Adipose tissue (tissue), 3 donors: ENCODE data around the gene YIF1A. TPM values are rescaled to one million over a fixed set of nuclear protein-coding genes. Genes with fewer than 3 reads are reported as not detected.

Experiments
- H3K27ac ChIP-seq: one replicate; pipeline ENCODE4 v1.5.1; 2013; ENCODE audit warnings: low read depth, low read length
- WGBS, 3 donors: extraction: QIAGEN DNeasy Blood & Tissue Kit; methylation state at CpG; one replicate each; pipeline ENCODE4 v1.1.7; 2013; 5-methylcytosine and 5-hydroxymethylcytosine counted together
- polyA plus RNA-seq, 3 donors: library from polyadenylated mRNA; stranded (reverse); fragments of 200-250 nt; gene quantifications; one replicate each; pipeline ENCODE4 v1.2.3, GENCODE V29; 2013
- donor health status: healthy with polysubstance abuse.
- donor health status: Bipolar disorder and iron deficiency.
- donor health status: healthy.

The YIF1A gene
- polyA plus RNA-seq, 3 donors = 62.9 to 84.3 (median 78.5) TPM

DNA sequence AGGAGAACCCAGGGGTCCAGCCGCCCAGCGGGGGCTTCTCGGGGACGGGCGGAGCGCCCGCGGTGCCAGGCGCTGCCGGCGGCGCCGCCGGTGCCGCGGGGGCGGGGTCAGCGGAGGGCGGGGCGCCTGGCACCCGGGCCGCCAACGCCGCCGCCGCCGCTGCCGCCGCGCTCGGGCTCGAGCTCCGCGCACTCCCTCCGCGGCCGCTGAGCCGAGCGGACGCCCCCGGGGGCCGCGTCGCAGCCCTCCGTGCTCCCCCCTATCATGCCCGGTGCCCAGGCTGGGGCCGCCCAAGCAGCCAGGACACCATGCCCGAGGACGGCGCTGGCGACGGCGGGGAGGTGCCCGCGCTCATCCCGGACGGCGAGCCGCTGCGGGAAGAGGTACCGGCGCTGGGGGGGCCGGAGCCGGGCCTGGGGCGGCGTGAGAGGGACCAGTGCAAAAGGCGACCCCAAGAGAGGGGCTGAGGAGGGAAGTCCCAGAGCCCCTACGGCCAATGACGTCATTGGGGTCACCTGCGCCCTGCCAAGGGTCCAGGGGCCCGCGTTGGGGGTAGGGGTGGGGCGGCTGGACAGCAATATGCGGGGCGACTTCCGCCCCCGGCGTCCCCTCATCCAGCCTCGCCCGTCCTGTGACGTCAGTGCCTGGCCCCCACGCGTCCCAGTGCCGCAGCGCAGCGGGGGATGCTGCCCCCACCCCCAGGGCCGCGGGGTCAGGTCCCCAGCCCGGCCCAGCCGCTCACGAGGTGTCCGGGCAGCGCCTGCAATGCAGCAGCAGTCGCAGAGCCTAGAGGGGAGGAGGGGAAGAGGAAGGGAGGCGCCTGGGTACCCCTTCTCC, 3.0 kb upstream of the YIF1A start, which contains the start of gene TMEM151A:
TSS of gene TMEM151A (plus strand) at position 189 of the 837 bp plus-strand sequence. CDS start at position 309, 120 bp downstream.
- WGBS, 3 donors = 1 to 2% (median 2%) methylated on average over 60 to 95 of the region's 95 CpGs

DNA sequence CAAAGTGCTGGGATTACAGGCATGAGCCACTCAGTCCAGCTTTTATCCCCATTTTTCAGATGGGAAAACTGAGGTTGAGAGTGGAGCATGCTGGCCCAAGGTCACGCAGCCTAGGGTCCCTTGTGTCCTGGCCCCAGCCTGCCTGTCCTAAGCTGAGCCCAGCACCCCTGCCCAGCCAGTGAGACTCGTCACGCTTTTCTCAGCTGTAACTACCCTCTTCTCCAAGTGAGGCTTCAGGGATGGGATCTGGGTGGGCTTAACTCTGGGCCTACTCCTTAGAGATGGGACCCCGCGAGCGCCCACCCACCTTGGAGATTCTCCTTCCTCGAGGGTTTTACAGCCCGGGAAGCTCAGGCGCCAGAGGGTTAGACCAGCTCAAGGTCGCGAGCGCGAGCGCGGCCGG, 2.4 kb upstream of the YIF1A start:
- no peak overlapping the region for H3K27ac ChIP-seq
- 12 to 17% (median 17%) methylated on average over 16 of the region's 16 CpGs for WGBS, 3 donors

More for the DNA sequence above, 3.0 kb upstream of the YIF1A start, which contains the start of gene TMEM151A:
- H3K27ac ChIP-seq = no peak within 1 kb of the TSS

DNA sequence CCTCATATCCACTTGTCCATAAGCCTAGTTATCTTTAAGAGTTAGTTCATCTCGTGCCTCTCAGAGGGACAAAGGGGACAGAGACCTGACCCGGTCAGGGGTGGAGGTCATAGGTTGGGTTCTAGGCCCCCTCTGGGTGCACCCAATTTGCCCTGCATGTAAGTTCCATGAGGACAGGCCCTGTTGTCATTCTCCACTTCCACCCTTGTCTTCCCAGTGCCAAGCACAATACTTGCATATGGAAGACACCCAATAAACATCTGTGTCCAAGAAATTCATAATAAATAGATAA, 1.3 kb upstream of the YIF1A start:
- no peak overlapping the region for H3K27ac ChIP-seq
- WGBS, 3 donors = 73 to 85% (median 75%) methylated on average over 2 of the region's 2 CpGs

- no peak overlapping the region for H3K27ac ChIP-seq
- WGBS, 3 donors = 9 to 11% (median 11%) methylated on average over 33 to 36 of the region's 36 CpGs
Measured at GRCh38 chr11:66289548-66290329, 796 bp upstream of the YIF1A start.

DNA sequence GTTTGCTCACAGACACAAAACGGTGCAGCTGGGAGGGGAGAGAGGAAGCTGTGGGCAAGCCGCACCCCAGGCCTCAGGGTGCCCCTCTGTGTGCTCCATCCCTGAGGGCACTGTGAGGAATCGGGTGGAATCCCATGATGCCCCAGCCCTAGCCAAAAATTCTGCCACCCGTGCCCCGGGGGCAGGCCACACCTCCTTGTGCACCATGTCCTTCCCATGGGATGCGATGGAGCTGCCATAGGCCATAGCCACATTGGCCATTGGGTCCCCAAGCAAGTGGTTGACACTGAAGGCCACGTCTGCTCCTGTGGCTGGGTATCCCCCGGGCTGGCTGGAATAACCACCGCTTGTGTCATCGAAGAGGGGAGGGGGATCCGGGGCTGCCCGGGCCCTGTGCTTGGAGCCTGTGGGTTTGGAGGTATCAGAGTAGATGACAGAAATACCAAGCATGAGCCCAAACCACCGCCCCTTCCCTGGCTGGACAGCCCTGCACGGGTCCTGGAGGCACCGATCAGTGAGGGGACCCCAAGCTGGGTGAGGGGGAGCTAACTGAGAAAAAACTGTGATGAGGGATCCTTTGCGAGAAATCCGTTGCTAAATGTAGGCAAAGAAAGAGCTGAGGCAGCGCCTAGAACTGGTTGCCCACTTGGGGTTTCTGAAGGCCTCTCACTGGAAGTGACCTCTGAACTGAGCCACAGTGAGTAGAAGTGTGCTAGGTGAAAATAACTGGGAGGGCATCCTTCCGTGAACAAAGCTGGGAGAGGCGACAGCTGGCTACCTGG, 863 bp downstream of the YIF1A start:
- H3K27ac ChIP-seq = no peak overlapping the region
- WGBS, 3 donors = 29 to 37% (median 35%) methylated on average over 19 to 20 of the region's 20 CpGs

DNA sequence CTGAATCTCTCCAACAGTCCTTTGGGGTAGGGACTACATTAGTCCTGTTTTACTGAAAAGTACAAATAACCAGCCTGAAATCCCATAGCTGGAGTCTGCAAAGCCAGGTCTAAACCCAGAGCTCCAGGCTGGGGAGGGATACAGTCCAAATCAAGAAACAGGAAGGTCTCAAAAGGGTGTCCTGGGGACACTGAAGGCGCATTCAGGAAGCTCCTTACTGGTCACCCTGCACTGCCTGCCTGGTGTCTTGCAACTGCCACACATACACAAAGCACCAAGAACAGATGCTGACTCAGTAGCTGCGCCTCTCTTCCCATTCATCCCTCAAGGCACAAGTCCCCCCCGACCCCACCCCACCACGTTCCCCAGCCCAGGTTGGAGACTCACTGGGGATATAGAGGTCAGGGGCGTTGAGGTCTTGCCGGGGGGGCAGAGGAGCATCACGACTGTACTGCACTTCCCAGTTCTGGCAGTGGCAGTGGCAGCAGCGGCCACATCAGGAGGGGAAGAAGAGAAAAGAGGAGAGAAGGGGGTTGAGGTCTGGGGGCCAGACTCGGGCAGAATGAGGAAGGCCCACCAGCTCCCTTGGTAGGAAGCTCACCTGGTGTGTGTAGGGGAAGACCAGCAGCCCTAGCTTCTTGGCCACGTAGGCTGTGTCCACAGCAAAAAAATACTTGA, 1.6 kb downstream of the YIF1A start:
- 55 to 69% (median 59%) methylated on average over 10 of the region's 10 CpGs for WGBS, 3 donors
- no peak overlapping the region for H3K27ac ChIP-seq

GRCh38 chr11:66286699-66287098, 2.2 kb downstream of the YIF1A start:
- 84 to 85% (median 85%) methylated on average over 5 of the region's 5 CpGs for WGBS, 3 donors
- H3K27ac ChIP-seq = no peak overlapping the region

DNA sequence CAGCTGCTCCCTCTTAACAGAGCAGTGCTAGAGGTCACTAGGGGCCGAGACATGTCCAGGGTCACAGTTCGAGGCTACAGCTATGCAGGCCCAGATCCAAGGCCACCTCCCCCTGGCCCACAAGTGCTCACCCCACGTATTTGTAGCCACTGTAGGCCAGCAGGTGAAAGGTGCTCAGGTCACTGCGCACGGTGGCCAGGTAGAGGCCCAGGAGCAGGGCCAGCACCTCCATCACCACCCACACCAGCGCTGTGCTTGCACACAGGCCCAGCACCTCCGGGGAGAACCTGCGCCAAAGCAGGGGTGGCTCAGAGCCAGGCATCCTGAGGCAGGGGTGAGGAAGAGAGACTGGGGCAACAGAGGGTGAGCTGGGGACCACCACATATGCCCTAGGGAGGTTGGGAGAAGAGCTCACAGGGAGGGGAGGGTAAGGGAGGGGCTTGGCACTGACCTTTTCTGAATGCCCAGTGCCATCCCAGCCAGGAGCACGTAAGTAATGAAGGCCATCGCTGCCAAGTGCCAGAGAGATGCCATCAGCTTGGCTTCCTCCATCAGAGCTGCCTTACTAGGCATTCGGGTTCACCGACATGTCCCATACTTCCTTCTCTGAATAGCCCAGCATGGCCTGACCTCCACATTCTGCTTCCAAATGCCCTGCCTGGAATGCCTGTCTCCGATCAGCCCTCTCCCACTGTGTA, 3.5 kb downstream of the YIF1A start:
- 82 to 91% (median 84%) methylated on average over 13 of the region's 13 CpGs for WGBS, 3 donors
- H3K27ac ChIP-seq = no peak overlapping the region

GRCh38 chr11:66284526-66285078, 4.3 kb downstream of the YIF1A start:
- H3K27ac ChIP-seq = no peak overlapping the region
- WGBS, 3 donors = 92 to 95% (median 94%) methylated on average over 15 to 16 of the region's 16 CpGs

DNA sequence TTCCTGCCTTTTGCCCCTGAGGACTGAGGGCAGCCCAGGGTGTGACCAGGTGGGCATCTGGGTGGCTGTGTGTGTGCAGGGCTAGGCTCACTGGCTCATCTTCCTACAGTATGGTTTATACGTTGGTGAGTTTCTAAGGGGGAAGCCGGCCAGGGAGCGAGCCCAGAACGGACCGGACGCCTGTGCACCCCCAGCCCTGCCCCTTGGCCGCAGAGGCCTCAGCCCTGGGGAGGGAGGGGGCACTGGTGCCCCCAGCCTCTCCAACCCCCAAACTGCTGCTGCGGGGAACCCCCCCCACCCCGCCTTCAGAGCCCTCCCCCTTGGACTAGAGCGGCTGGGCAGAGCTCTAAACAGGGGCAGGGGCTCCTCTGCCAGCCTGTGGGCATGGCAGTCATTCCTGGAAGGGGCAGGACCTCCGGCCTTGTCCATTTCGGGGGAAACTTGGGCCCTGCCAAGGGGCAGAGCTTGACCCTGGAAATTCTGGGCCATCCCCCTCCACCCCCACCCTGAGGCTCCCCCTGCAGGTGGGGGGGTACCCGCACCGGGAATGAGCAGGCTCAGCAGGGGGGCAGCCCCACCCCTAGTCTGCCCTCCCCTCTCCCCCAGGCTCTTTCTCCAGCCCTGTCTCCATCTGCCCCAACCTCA, 5.4 kb downstream of the YIF1A start:
- H3K27ac ChIP-seq = no peak overlapping the region
- WGBS, 3 donors = 79 to 83% (median 82%) methylated on average over 13 to 14 of the region's 14 CpGs

- no peak overlapping the region for H3K27ac ChIP-seq
- 15 to 16% (median 15%) methylated on average over 33 to 35 of the region's 35 CpGs for WGBS, 3 donors
Measured at GRCh38 chr11:66282468-66283455, 6.2 kb downstream of the YIF1A start.

GRCh38 chr11:66281776-66282467, 7.0 kb downstream of the YIF1A start:
- 16 to 34% (median 27%) methylated on average over 19 to 20 of the region's 20 CpGs for WGBS, 3 donors
- H3K27ac ChIP-seq = no peak overlapping the region

- WGBS, 3 donors = 86 to 92% (median 88%) methylated on average over 6 of the region's 6 CpGs
- no peak overlapping the region for H3K27ac ChIP-seq
Measured at GRCh38 chr11:66281001-66281400, 7.9 kb downstream of the YIF1A start.

- no peak overlapping the region for H3K27ac ChIP-seq
- 74 to 87% (median 85%) methylated on average over 9 to 14 of the region's 14 CpGs for WGBS, 3 donors
Measured at GRCh38 chr11:66280428-66280827, 8.5 kb downstream of the YIF1A start.

DNA sequence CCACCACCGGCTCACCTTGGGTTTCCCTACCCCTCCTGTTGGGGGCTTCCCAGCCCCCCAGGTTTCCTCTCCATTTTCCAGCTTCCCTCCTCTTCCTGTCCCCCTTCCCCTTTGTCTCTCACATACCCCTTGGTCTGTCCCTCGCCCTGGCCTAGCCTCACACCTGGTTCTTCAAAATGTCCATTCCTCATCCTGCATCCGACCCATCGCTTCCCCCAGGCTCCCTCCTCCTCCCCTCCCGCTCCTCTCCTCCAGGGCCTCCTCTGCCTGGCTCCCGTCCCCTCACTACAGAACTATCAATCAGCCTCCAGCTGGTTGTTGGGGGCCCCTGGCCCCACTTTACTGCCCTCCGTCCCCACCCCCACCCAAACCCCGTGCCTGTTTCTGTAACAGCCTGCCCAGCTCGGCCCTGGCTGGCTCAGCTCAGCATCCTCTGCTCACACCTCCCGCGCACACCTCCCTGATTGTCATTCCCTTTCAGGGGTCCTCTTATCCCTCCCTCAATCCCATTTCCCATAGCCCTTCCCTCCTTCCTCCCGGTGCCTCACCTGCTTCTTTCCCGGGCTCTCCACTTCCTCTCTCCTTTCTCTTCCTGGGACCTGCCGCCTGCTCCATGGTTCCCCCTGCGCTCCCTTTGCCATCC, 9.7 kb downstream of the YIF1A start:
- 65 to 72% (median 70%) methylated on average over 15 of the region's 15 CpGs for WGBS, 3 donors
- no peak overlapping the region for H3K27ac ChIP-seq
